ENCODE data around the gene TMEM31. TPM values are rescaled to one million over a fixed set of nuclear protein-coding genes. Genes with fewer than 3 reads are reported as not detected.

Gene TMEM31
- total RNA-seq, 1 experiment from 2014 or later = not detected

GRCh38 chrX:103687073-103687695 lies 23.5 kb upstream of the TMEM31 start:
- TF ChIP-seq POLR2AphosphoS5 (IDR thresholded peaks at IDR 0.05; ENCODE audit: low read depth, low read length) (peak; percentile 41), ZFX (IDR thresholded peaks at IDR 0.05) (no peak), ZBTB33 (IDR thresholded peaks at IDR 0.05; ENCODE audit: extremely low read depth, insufficient replicate concordance, low read length) (peak; percentile 44)
- TF ChIP-seq, protein P1, sequence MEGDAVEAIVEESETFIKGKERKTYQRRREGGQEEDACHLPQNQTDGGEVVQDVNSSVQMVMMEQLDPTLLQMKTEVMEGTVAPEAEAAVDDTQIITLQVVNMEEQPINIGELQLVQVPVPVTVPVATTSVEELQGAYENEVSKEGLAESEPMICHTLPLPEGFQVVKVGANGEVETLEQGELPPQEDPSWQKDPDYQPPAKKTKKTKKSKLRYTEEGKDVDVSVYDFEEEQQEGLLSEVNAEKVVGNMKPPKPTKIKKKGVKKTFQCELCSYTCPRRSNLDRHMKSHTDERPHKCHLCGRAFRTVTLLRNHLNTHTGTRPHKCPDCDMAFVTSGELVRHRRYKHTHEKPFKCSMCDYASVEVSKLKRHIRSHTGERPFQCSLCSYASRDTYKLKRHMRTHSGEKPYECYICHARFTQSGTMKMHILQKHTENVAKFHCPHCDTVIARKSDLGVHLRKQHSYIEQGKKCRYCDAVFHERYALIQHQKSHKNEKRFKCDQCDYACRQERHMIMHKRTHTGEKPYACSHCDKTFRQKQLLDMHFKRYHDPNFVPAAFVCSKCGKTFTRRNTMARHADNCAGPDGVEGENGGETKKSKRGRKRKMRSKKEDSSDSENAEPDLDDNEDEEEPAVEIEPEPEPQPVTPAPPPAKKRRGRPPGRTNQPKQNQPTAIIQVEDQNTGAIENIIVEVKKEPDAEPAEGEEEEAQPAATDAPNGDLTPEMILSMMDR (IDR thresholded peaks at IDR 0.05 in 2 of 3, conservative IDR thresholded peaks at IDR 0.05 in 1 of 3; ENCODE audit: borderline replicate concordance in 1 of 3, insufficient read depth in 1 of 3, low read depth in 2 of 3, low read length in 2 of 3) = peak in 2 of 3 experiments; percentile 23 to 43; a peak in 2 of 6 replicates
- peak overlapping the region; percentile 83 for H3K4me2 ChIP-seq (ENCODE audit: low read length)
- no peaks in the 10 kb centered on the region for H3K9me2 ChIP-seq (ENCODE audit: insufficient read depth)
- CTCF ChIA-PET = interaction anchor here (1.0 kb wide), 1 partner anchor 24 kb away, joined by 7 read pairs; no protein-coding TSS in a partner anchor
- H3K9ac ChIP-seq (ENCODE audit: low read length) = peak overlapping the region; percentile 74
- no peaks in the 10 kb centered on the region for H4K20me1 ChIP-seq (ENCODE audit: insufficient read depth)
- ATAC-seq (peak; percentile 75), DNase-seq (ENCODE audit: low read depth, low spot score) (peak; percentile 45)
- intact Hi-C loops (cut with micrococcal nuclease) = loop anchor here (5.0 kb wide), 1 partner anchor 155 kb away; no protein-coding TSS in a partner anchor
- peak overlapping the region; percentile 56 to 77 for H3K4me3 ChIP-seq (replicated peaks in 1 of 2; ENCODE audit: low read depth in 1 of 2, low read length in 2 of 2)
- peaks cover 41% of the 10 kb centered on the region for H3K79me2 ChIP-seq (ENCODE audit: insufficient read depth, low read length)
- H3K9me3 ChIP-seq (ENCODE audit: control insufficient read depth in 1 of 2, insufficient read depth in 1 of 2, low read depth in 1 of 2, low read length in 2 of 2) = no peaks in the 10 kb centered on the region
- RAD21 ChIA-PET (ENCODE audit: low non-redundant PET in 1 of 2, low total read pairs in 2 of 2, uncharacterized antibody in 2 of 2, unreplicated experiment in 2 of 2) = no interaction called here
- peak overlapping the region; percentile 94 for H3K27ac ChIP-seq (ENCODE audit: low read depth, low read length)
- H3K36me3 ChIP-seq (ENCODE audit: control insufficient read depth in 1 of 2, insufficient read depth in 2 of 2, low read length in 2 of 2) = peaks cover 17 to 22% of the 10 kb centered on the region in 2 experiments
- peak overlapping the region; percentile 9 for H2AFZ ChIP-seq (ENCODE audit: low read depth, low read length, poor library complexity, severe bottlenecking)
- no peaks in the 10 kb centered on the region for H3K27me3 ChIP-seq (ENCODE audit: insufficient read depth, low read length)
- peaks cover 2 to 17% of the 10 kb centered on the region in 2 experiments; a peak in 3 of 4 replicates for H3K4me1 ChIP-seq (ENCODE audit: control insufficient read depth in 1 of 2, insufficient read depth in 2 of 2, low read length in 2 of 2)
- POLR2A ChIA-PET = interaction anchor here (0.9 to 1.2 kb wide), 2 partner anchors 26 to 74 kb away, joined by 3 to 5 read pairs; no protein-coding TSS in a partner anchor
- BruUV-seq (replicated peaks) = TSS peak; percentile 57

Measured in HCT116 (cell line).